ENCODE measurements around the gene TCEANC.

The TCEANC gene

DNA sequence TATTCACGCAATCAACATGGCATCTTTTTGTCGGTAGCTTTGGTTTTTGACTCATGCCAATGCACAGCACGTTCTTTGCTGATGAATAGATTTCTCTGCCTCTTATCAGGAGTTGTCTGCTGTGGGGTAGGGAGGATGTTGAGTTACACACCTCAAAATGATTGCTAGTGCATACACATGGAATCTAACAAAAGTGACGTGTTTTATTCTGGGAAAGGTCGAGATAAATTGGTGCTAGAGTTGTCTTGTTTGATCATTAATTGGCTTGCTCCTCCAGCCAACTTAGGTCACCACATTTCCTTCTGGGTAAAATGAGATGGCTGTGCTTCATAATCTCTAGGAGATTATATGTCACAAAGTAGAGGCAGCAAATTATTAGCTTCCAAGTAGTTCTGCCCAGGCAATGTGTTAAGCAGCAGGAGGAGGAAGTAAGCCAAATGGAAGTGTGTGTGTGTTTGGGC, 39.9 kb downstream of the TCEANC start:
- no peak for DNase-seq (ENCODE audit: low read depth)

DNA sequence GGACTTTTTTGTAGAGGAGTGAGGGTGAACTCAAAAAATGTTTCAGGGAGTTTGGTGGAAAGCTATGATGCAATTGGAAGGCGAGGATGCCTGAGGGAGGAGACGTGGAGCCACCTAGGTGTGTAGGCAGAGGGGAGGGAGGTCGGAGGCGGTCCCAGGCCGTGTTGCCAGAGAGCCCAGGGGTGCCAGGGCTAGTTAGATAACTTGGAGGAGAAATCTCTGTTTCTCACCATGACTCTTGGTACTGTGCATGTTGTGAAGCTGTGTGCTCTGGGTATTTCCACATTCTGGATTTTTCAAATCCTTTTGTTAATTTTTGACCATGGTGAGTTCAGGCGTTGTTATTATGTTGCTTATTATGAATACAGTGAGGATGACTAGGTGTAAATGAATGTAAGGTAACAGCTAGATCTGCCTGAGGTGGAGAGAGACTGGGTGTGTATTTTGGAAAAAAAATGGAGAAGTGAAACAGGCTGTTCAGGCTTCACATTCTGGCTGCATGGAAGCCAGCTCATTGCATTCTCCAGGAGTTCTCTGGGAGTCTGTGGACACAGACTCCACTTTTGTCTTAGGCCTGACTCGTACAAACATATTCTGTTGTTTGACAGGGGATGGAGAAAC, 40.5 kb downstream of the TCEANC start:
- no peak for DNase-seq (ENCODE audit: low read depth)

- DNase-seq (ENCODE audit: low read depth), result no peak
Measured at GRCh38 chrX:13694359-13694758, 41.4 kb downstream of the TCEANC start.

GRCh38 chrX:13694983-13695382, 42.0 kb downstream of the TCEANC start:
- DNase-seq (ENCODE audit: low read depth), result no peak

- no peak for DNase-seq (ENCODE audit: low read depth)
Measured at GRCh38 chrX:13695601-13696115, 42.7 kb downstream of the TCEANC start.

GRCh38 chrX:13697455-13697854, 44.5 kb downstream of the TCEANC start:
- DNase-seq (ENCODE audit: low read depth), result no peak

GRCh38 chrX:13697976-13698375, 45.0 kb downstream of the TCEANC start:
- DNase-seq (ENCODE audit: low read depth), result no peak

- DNase-seq (ENCODE audit: low read depth), result no peak
Measured at GRCh38 chrX:13698432-13698831, 45.5 kb downstream of the TCEANC start.

DNA sequence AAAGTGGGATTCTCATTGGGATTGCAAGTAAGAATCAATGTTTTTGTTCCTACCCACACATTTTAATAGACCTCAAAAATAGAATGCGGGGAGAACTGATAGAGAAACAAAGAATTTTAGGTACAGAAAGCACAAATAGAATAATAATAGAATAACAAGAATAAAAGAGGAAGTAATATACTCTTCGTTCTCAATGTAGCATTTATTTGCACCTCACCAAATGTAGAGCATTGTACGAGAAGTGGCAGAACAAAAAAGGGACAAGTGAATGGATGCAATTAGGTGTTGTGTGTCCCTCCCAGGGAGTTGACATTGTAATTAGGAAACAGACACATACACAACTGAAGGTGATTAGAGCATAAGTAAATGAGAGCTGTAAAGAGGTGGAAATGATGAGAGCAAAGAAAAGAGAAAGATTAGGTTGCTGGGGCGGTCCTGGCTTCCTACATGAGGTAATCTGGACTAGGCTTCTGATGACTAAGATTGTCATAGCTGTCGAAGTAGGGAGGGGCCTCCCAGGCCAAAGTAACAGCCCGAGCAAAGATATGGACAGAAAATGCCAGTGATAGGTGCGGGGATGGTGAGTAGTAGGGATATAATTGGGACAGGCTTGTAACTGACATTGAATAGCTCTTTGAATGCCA, 46.4 kb downstream of the TCEANC start:
- no peak for DNase-seq (ENCODE audit: low read depth)

DNA sequence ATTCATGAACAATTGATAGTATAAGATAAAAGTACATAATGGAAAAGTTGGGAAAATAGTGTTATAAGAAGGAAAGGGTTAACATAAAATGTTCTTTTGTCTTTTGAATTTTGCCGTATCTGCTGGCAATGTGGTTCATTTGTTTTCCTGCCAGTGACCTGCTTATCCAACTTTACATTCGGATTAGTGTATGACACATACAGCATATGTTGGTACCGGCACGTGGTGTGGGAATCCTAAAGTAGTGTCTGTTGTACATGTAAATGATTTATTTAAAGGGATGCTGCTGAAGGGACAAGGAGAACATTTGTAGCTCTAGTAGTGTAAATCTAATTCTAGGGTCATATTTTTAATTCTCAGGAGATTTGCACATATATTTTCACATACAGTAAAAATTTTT, 47.4 kb downstream of the TCEANC start:
- DNase-seq (ENCODE audit: low read depth), result no peak

DNA sequence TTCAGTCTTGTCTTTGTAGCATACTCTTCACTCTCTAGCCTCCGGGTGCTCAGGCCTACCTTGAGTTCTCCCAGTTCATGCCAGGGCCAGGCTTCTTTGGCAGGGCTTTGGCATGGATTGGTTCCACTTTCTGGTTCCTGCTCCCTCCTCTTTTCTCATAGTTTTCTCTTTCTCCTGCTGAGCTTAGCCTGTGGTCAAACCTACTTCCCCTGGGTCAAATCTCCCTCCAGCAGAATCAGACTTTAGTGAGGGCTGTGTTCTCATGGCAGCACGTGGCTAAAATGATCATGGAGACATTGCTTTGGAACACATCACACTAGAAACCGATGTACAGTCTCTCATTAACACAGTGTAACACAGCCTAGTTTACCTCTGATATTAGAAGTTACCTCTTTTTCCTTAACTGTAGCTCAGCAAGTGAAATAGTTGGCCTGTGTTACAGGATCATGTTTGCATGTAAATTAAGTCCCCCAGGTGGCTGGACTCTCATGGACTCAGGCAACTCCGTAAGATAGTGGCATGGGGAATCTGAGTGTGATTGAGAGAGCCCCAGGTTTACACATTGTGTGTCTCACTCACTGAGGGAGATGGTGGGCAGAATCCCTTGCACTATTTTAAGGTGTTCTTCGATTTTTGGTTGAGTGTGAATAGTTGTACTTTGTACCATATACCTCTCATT, 49.3 kb downstream of the TCEANC start:
- no peak for DNase-seq (ENCODE audit: low read depth)

DNA sequence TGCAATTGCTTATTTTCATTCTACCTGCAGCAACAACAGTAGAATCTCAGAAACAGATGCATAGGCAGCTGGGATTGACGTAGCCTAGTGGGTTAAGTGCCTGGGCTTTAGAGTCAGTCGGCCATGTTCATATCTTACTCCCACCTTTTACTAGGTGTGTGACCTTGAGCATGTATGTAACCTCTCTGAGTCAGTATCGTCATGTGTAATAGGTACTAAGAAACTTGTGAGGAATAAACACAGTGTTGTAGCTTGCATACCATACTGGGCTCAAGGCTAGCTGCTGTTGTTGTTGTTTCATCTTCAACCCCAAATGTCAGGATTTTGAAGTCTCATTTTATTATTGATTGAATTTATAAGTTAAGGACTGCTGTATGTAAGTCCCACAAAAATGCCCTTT, 50.2 kb downstream of the TCEANC start:
- DNase-seq (ENCODE audit: low read depth), result no peak

- no peak for DNase-seq (ENCODE audit: low read depth)
Measured at GRCh38 chrX:13703589-13703988, 50.6 kb downstream of the TCEANC start.

DNA sequence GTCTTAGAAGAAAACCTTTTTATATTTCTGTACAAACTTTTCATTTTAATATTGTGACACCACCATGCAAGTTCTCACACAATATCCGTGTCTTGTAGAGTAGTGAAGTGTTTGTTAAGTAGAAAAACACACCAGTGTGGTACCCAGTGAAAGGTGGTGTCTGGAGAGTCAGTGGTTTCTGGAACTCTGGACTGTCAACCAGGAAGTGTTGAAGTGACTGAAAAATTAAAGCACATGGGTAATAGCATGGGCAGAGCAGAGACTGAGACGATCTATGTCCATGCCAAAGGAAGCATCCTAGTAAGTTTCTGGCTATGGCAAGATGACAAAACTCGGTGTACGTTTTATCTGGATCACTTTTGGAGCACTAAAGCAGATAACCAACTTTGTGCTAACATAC, 58.2 kb downstream of the TCEANC start:
- no peak for DNase-seq (ENCODE audit: low read depth)

Measured in stimulated activated CD8-positive, alpha-beta memory T cell treated with anti-CD3 and anti-CD28 coated beads, Interleukin-12 subunit alpha, Interleukin-12 subunit beta, amount 100 ng/mL, for 1 hour (primary cell).